Activated T-cell treated with anti-CD3 and anti-CD28 coated beads, Interleukin-2, amount 50 U/mL, for 72 hours (primary cell): ENCODE results near the gene PALMD. TPM values are rescaled to one million over a fixed set of nuclear protein-coding genes. Genes with fewer than 3 reads are reported as not detected.

Source experiments
- ATAC-seq, 2 donors: fragments of 150-1000 bp; cut with Tn5 transposase; replicated peaks in 1 of 2; 2 replicates each; pipeline ENCODE4 v1.10.0; 2021; ENCODE audit warnings: moderate library complexity in 2 of 2, mild to moderate bottlenecking in 1 of 2
- DNase-seq, 2 donors: peaks; one replicate each; pipeline ENCODE4 v3.0.0; 2021 to 2022; ENCODE audit warnings: mixed read lengths in 1 of 2
- H3K27ac Mint-ChIP-seq: one replicate; pipeline ENCODE4 v1.8.0; 2022; ENCODE audit warnings: mild to moderate bottlenecking, moderate library complexity, mixed read lengths
- H3K27me3 Mint-ChIP-seq: one replicate; pipeline ENCODE4 v1.8.0; 2022; ENCODE audit warnings: low read depth, mixed read lengths
- H3K36me3 Mint-ChIP-seq, 2 donors: one replicate each; pipeline ENCODE4 v1.8.0; 2022; ENCODE audit warnings: mixed read lengths in 2 of 2, mild to moderate bottlenecking in 1 of 2; ENCODE audit not compliant: insufficient read depth in 2 of 2
- H3K4me1 Mint-ChIP-seq: one replicate; pipeline ENCODE4 v1.8.0; 2022; ENCODE audit warnings: low read depth, mixed read lengths
- H3K4me3 Mint-ChIP-seq, 2 donors: one replicate each; pipeline ENCODE4 v1.8.0; 2022; ENCODE audit warnings: mild to moderate bottlenecking in 2 of 2, mixed read lengths in 2 of 2, moderate library complexity in 2 of 2
- H3K9me3 Mint-ChIP-seq, 2 donors: one replicate each; pipeline ENCODE4 v1.8.0; 2022; ENCODE audit warnings: mixed read lengths in 2 of 2
- total RNA-seq, 2 donors: library from RNA; stranded (reverse); gene quantifications; one replicate each; pipeline ENCODE4 v1.2.3, GENCODE V29; 2022

Gene PALMD
- total RNA-seq, 2 donors from 2014 or later, result not detected

GRCh38 chr1:99728494-99729235 is 82.8 kb downstream of the PALMD start:
- no peaks in the 10 kb centered on the region for H3K36me3 Mint-ChIP-seq

GRCh38 chr1:99731384-99731783 is 85.5 kb downstream of the PALMD start:
- DNase-seq, result no peak
- peak; percentile 55 to 57 for ATAC-seq
- H3K36me3 Mint-ChIP-seq, result no peaks in the 10 kb centered on the region
- peaks cover 4% of the 10 kb centered on the region for H3K4me1 Mint-ChIP-seq
- H3K9me3 Mint-ChIP-seq, result no peaks in the 10 kb centered on the region
- H3K4me3 Mint-ChIP-seq, result no peak overlapping the region
- H3K27ac Mint-ChIP-seq, result no peak overlapping the region
- peaks cover 6% of the 10 kb centered on the region for H3K27me3 Mint-ChIP-seq

More at GRCh38 chr1:99728494-99729235, 82.8 kb downstream of the PALMD start:
- H3K4me1 Mint-ChIP-seq, result peaks cover 4% of the 10 kb centered on the region
- no peak overlapping the region for H3K4me3 Mint-ChIP-seq
- ATAC-seq (no peak), DNase-seq (no peak)
- no peak overlapping the region for H3K27ac Mint-ChIP-seq
- no peaks in the 10 kb centered on the region for H3K9me3 Mint-ChIP-seq
- peaks cover 6% of the 10 kb centered on the region for H3K27me3 Mint-ChIP-seq

DNA sequence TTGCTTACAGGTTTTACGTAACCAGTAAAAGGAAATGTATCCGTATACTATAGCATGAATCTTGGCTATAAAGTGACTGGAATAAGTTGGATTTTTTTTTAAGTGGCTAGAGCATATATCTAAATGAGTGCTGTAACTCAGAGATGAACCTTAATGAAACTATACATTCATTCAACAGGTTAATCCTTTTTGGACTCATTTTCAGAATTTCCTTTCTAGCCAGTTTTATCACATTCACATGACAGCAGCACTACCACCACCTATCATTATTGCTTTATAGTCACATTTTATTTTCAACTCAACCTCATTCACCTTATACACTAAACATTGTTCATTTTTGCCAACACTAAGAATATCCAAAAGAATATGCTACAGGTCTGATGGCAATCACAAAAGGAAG is 89.9 kb downstream of the PALMD start:
- Mint-ChIP-seq H3K36me3 (no peaks in the 10 kb centered on the region), H3K9me3 (no peaks in the 10 kb centered on the region), H3K4me3 (no peak overlapping the region), H3K27me3 (peaks cover 6% of the 10 kb centered on the region), H3K4me1 (peaks cover 4% of the 10 kb centered on the region), H3K27ac (no peak overlapping the region)
- DNase-seq, result no peak
- ATAC-seq, result no peak

DNA sequence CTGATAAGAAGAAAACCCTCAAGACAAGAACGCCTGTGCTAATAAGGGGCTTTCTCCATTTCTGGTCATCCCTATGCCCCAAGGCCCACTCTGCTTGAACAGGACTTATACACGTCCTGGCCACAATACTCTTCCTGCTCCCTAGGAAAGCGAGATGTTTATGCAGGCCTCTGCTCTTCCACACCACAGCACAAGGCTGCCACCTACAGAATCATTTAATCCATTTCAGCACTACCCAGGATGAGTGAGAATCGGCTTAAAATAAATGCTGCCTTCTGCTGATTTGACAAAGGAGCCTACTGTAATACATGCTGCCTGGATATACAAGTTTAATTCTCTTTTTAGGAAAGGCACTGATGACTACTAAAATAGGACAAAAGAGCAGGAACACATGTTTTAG is 91.1 kb downstream of the PALMD start:
- H3K27me3 Mint-ChIP-seq, result peaks cover 6% of the 10 kb centered on the region
- H3K36me3 Mint-ChIP-seq, result no peaks in the 10 kb centered on the region
- no peak for DNase-seq
- no peak overlapping the region for H3K27ac Mint-ChIP-seq
- ATAC-seq, result no peak
- H3K9me3 Mint-ChIP-seq, result no peaks in the 10 kb centered on the region
- no peak overlapping the region for H3K4me3 Mint-ChIP-seq
- no peaks in the 10 kb centered on the region for H3K4me1 Mint-ChIP-seq

DNA sequence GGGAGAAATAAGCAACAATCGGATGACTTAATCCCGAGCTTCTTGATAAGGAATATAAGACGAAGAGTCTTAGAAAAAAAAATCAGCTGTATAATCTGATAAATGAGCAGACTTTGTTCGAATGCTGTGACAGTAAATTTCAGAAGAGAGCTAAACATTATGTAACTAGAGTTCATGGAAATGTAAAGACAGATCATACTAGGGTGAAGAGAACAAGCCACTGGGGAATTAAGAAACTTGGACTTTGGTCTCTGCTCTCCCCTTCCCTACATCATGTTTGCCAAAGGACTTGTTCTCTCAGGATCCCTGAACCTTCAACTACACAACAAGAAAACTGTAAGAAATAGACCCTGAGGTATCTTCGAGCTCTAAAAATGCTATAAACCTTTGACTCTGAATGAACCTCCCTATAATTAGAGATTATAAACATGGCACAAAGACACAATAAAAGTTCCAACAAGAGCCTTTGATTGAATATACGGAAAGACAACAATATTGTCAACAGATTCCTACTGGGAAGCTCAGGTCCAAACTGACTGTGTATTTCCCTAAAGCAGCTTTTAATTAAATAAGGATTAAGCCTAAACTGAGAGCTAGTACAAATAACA is 93.0 kb downstream of the PALMD start:
- Mint-ChIP-seq H3K4me3 (no peak overlapping the region), H3K9me3 (no peaks in the 10 kb centered on the region), H3K27me3 (no peaks in the 10 kb centered on the region), H3K4me1 (no peaks in the 10 kb centered on the region), H3K36me3 (no peaks in the 10 kb centered on the region), H3K27ac (no peak overlapping the region)
- DNase-seq, result no peak
- ATAC-seq, result no peak

DNA sequence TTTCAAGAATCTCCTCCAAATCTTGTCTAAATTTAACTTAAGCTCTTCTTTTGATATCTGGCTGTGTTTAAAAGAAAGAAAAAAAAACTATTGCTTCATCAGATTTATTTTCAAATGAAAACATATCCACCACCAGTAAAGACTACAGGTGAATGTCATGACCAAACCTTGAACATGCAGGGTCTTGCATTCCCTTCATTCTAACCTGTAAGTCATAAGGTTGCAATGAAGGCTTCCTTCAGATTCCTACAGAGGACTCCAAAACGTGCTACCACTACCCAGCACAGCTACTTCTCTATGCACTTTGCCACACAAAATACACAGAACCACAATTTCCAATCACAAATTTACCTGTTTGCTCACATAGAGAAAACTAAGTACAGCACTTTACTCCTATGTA is 94.2 kb downstream of the PALMD start:
- no peak overlapping the region for H3K27ac Mint-ChIP-seq
- H3K4me1 Mint-ChIP-seq, result no peaks in the 10 kb centered on the region
- no peak for ATAC-seq
- no peak for DNase-seq
- H3K36me3 Mint-ChIP-seq, result no peaks in the 10 kb centered on the region
- H3K9me3 Mint-ChIP-seq, result no peaks in the 10 kb centered on the region
- H3K4me3 Mint-ChIP-seq, result no peak overlapping the region
- no peaks in the 10 kb centered on the region for H3K27me3 Mint-ChIP-seq

Other genes starting within 250 kb of the PALMD start
- gene FRRS1, start 120.5 kb downstream of the PALMD start, total RNA-seq, result 1 to 10 TPM; 2.1 to 2.3 TPM
- 10 to 100 TPM; 21.8 to 23.8 TPM for gene AGL, start 204.2 kb downstream of the PALMD start, total RNA-seq